NCI-H128 (cell line): ENCODE results near the gene TVP23C.
"Not testable (repeated sequence)": the region's sequence is repeated elsewhere in the genome, so short reads cannot be mapped to it uniquely, and the experiment has no call there.

Experiments
- DNase-seq: peaks from one replicate; lab custom pipeline; 2025; ENCODE audit not compliant: unreplicated experiment; lab: John Stamatoyannopoulos, UW

The TVP23C gene

GRCh38 chr17:15563375-15563857 is at the start of gene TVP23C:
Gene TVP23C, minus strand, starts transcription at chr17:15563483. Its CDS starts 35 bp downstream, at chr17:15563448.
- not testable (repeated sequence) for DNase-seq

DNA sequence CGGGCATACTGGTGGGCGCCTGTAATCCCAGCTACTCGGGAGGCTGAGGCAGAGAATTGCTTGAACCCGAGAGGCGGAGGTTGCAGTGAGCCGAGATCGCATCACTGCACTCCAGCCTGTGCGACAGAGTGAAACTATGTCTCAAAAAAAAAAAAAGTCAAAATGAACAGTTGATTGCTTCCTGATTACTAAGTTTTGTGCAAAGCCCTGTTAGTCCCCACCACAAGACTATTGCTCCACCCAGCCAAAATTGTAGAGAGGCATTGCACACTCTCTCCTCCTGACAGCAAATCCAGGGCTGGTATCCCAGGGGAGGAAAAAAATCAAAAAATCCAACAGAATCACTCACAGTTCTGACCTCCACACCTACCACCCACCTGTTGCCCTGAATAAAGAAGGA is 29.7 kb upstream of the TVP23C start:
- not testable (repeated sequence) for DNase-seq

- not testable (repeated sequence) for DNase-seq
Observed at GRCh38 chr17:15591986-15592385, 28.7 kb upstream of the TVP23C start.

GRCh38 chr17:15590844-15591243 is 27.6 kb upstream of the TVP23C start:
- not testable (repeated sequence) for DNase-seq

GRCh38 chr17:15589544-15590536 is 26.6 kb upstream of the TVP23C start:
- not testable (repeated sequence) for DNase-seq

- not testable (repeated sequence) for DNase-seq
Observed at GRCh38 chr17:15588017-15588416, 24.7 kb upstream of the TVP23C start.

- DNase-seq: not testable (repeated sequence)
Observed at GRCh38 chr17:15583313-15583712, 20.0 kb upstream of the TVP23C start.

- not testable (repeated sequence) for DNase-seq
Observed at GRCh38 chr17:15581462-15581861, 18.2 kb upstream of the TVP23C start.

DNA sequence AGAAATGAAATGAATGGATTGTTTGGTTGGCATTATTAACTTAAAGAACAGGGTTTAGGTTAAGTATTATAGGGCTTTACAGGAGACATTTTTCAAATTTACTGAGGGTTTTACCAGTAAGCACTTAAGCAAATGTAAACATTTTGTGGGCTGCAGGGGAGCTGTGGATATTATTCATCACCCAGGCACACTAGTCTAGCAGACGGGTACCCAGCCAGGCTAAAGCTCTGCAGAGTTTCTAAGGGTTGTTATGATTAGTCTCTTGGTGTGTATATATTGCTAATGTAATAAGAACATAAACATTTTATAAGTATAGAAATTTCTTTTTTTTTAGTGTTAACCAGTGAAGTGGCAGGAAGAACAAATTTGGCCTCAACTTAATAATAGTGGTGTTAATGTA is 13.6 kb upstream of the TVP23C start:
- not testable (repeated sequence) for DNase-seq

DNA sequence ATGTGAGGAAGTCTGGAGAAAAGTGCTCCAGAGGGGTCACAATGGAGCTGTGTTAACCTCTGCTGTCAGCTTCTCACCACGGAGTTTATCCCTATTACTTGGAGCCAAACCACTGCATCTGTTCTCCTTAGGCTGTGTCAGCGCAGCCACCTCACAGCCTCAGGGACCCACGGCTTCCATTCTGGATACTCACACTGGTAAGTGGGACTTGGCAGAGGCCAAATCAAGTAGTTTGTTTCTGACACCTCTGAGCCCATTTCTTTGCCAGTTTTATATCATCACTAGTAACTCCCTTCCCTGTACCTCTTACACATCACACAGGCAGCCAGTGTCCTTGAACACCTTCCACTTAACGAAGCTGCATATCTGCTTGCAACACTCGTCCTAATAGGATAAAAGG is 11.4 kb upstream of the TVP23C start:
- DNase-seq: not testable (repeated sequence)

DNA sequence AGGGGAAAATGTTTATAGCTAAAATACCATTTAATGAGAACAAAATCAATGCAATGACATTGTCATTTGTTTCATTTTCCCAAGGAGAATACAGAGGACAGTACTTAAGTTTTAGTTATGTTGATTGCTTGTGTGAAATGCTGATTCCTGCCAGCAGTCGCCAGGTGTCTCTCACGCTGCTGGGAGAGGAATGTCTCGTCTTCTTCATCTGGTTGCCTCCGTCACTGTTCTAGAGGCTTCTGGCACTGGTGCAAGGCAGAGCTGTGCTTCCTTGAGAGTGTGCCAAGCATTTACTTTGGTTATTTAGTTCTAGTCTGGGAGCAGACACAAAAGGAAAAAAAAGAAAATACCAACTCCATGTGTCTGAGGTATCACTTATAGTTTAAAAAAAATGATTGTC is 10.6 kb upstream of the TVP23C start:
- DNase-seq: not testable (repeated sequence)

DNA sequence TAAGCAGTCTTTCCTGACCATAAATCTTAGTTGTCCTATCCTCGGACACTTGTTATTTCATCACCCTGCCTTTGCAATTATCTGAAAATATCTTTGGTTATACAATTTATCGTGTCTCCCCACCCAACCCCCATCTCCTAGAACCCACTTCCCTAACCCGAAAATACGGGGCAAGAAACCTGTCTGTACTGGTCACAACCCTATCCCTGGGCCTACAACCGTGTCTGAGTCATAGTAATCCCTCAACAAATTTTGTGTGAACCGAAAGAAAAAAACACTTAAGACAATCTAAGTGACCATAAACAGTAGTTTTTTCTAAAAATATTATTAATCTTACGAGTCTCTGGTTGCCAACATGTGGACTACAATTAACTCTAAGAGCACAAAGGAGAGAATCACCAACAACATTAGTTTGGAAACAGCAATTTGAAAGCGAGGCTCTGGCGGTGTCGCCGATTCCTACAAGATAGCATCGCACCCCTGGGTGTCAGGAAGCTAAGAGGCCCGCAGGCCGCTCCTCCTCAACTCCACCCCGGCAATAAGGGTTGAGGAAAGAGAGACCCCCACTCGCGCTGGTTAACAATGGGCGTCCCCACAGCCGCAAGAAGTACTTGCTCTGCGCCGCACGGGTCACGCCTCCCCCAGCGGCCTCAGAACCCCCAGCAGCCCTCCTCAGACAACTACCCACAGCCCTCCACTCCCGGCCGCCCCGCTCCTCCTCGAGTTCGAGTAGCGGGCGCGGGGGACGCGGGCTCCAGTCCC is 489 bp downstream of the TVP23C start:
- DNase-seq: not testable (repeated sequence)

GRCh38 chr17:15561439-15561838 is 1.8 kb downstream of the TVP23C start:
- DNase-seq: not testable (repeated sequence)

DNA sequence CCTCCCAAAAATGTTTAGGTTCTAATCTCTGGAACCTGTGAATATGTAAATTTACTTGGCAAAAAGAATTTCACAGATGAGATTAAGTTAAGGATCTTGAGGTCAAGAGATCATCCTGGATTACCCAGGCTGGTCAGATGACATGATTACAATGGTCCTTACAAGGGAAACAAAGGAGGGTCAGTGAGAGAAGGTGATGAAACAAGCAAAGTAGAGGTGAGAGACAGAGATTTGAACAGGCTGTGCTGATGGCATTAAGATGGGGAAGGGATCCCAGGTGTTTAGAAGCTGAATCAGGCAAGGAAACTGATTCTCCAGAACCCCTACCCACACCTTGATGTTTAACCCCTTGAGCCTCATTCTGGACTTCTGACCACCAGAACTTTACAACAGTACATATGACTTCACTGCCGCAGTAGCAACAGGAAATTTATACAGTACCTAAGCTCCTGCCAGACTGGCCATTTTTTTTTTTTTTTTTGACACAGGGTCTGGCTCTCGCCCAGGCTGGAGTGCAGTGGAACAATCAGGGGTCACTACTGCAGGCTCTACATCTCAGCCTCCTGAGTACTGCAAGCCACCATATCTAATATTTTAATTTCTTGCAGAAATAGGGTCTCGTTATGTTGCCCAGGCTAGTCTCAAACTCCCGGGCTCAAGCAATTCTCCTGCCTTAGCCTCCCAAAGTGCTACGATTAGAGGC is 4.7 kb downstream of the TVP23C start:
- DNase-seq: not testable (repeated sequence)

DNA sequence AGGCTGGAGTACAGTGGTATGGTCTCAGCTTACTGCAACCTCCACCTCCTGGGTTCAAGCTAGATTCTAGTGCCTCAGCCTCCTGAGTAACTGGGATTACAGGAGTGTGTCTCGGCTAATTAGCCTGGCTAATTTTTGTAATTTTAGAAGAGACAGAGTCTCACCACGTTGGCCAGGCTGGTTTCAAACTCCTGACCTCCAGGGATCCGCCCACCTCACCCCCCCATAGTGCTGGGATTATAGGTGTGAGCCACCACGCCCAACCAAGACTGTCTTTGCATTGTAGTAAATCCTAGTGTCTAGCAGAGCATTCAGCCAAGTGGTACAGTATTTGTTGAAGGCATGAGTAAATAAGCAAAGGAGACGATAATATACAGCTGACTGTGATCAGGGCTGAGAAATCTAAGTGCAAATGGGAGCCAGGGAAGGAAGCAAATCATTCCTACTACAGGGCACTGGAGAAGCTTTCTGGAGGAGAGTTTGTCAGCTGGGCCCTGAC is 5.9 kb downstream of the TVP23C start:
- DNase-seq: not testable (repeated sequence)

DNA sequence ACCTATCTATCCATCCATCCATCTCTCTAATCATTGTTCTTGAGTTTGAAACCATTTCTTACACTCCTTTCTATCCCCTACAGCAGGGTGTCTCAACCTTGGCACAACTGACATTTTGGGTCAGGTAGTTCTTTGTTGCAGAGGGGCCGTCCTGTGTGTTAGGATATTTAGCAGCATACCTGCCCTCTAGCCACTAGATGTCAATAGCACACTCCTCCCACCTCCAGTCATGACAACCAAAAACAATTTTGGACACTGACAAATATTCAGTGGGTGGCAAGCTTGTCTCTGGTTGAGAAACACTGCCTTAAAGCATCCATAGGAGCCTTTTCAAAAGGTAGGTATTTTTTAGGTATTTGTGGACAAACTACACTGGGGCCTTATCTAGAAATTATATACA is 10.4 kb downstream of the TVP23C start:
- DNase-seq: not testable (repeated sequence)

GRCh38 chr17:15549552-15549951 is 13.7 kb downstream of the TVP23C start:
- not testable (repeated sequence) for DNase-seq

DNA sequence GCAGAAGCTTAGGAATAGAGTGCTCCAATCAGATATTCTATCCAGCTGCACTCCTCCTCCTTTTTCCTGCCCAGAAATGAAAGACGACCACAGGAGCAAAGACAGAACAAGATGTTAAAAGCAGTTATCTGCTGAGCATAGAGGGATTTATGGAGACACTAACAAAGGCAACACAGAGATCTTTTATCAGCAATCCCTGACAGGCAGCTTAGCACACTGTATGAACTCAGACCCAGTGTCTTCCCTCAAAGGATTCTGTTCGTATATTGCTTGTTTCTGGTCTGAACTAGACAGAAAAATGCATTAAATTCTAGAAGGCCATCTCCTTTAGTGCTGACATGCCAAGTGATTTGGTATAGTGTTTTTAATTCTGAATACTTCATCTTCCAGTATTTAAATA is 16.7 kb downstream of the TVP23C start:
- not testable (repeated sequence) for DNase-seq

DNA sequence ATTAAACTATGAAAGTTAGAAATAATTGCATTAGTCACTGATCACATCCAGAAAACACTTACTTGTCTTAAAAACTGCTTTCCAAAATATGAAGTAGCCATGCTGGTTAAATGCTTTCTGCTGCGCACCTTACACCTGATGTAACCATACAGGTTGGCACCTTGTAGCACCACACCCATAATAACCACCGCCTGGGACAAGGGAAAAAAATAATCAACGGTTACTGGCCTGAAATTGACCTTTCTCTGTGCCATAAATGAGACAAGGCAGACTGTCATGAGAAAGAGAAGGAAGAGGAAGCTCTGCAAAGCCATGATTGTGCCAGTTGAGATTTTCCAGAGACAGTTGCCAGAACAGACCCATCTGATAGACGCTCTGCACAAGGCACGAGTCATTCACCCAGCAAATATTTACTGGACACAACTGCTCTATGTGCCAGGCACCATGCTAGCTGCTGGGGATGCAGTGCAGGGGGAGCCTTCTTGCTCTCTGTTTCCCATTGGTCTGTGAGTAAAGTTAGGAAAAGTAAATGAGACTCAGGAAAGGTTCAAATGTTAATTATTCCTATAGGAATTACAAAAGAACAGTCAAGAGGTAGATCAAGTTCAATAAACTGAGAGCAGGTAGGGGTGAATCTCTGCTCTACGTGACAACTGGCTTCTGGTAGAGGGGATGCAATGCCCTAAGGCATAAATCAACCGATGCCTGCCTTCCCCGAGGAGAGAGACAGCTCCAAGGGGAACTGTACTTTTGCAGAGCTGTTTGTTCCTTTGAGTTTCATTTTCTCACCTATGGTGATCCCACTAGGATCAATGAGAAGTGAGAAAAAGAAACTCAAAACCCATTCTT is 22.7 kb downstream of the TVP23C start:
- DNase-seq: not testable (repeated sequence)

- not testable (repeated sequence) for DNase-seq
Observed at GRCh38 chr17:15533122-15533521, 30.2 kb downstream of the TVP23C start.
